Measurements from ENCODE around the gene C22orf23. TPM values are rescaled to one million over a fixed set of nuclear protein-coding genes. Genes with fewer than 3 reads are reported as not detected.
"Not testable (repeated sequence)": the region's sequence is repeated elsewhere in the genome, so short reads cannot be mapped to it uniquely, and the experiment has no call there.

Gene C22orf23
- total RNA-seq, 1 experiment from 2014 or later = 2.4 TPM

GRCh38 chr22:37982938-37983859 is 29.8 kb upstream of the C22orf23 start:
- DNase-seq (ENCODE audit: extremely low read depth, low read depth) = no peak

- DNase-seq (ENCODE audit: extremely low read depth, low read depth) = no peak
Observed at GRCh38 chr22:37982151-37982785, 28.9 kb upstream of the C22orf23 start.

GRCh38 chr22:37981282-37982011 is 28.0 kb upstream of the C22orf23 start:
- no peak for DNase-seq (ENCODE audit: extremely low read depth, low read depth)

- DNase-seq (ENCODE audit: extremely low read depth, low read depth) = no peak
Observed at GRCh38 chr22:37979782-37980181, 26.4 kb upstream of the C22orf23 start.

GRCh38 chr22:37976547-37976946 is 23.1 kb upstream of the C22orf23 start:
- DNase-seq (ENCODE audit: extremely low read depth, low read depth) = no peak

- not testable (repeated sequence) for DNase-seq (ENCODE audit: extremely low read depth, low read depth)
Observed at GRCh38 chr22:37976022-37976421, 22.6 kb upstream of the C22orf23 start.

- DNase-seq (ENCODE audit: extremely low read depth, low read depth) = no peak
Observed at GRCh38 chr22:37975153-37975552, 21.8 kb upstream of the C22orf23 start.

- no peak for DNase-seq (ENCODE audit: extremely low read depth, low read depth)
Observed at GRCh38 chr22:37973271-37974170, 20.1 kb upstream of the C22orf23 start.

GRCh38 chr22:37972527-37972926 is 19.1 kb upstream of the C22orf23 start:
- no peak for DNase-seq (ENCODE audit: extremely low read depth, low read depth)

GRCh38 chr22:37971475-37972434 is 18.4 kb upstream of the C22orf23 start:
- no peak for DNase-seq (ENCODE audit: extremely low read depth, low read depth)

- DNase-seq (ENCODE audit: extremely low read depth, low read depth) = no peak
Observed at GRCh38 chr22:37970864-37971263, 17.5 kb upstream of the C22orf23 start.

- no peak for DNase-seq (ENCODE audit: extremely low read depth, low read depth)
Observed at GRCh38 chr22:37968452-37969251, 15.3 kb upstream of the C22orf23 start.

- DNase-seq (ENCODE audit: extremely low read depth, low read depth) = no peak
Observed at GRCh38 chr22:37967637-37968451, 14.4 kb upstream of the C22orf23 start.

- DNase-seq (ENCODE audit: extremely low read depth, low read depth) = no peak
Observed at GRCh38 chr22:37967147-37967546, 13.7 kb upstream of the C22orf23 start.

GRCh38 chr22:37965940-37966664 is 12.7 kb upstream of the C22orf23 start:
- DNase-seq (ENCODE audit: extremely low read depth, low read depth) = no peak

GRCh38 chr22:37961062-37961461 is 7.7 kb upstream of the C22orf23 start:
- DNase-seq (ENCODE audit: extremely low read depth, low read depth) = no peak
